ENCODE results near the gene GPR68. TPM values are rescaled to one million over a fixed set of nuclear protein-coding genes. Genes with fewer than 3 reads are reported as not detected.

Gene GPR68
- polyA plus RNA-seq, 3 donors from 2014 or later, result 19.0 to 40.4 (median 22.4) TPM

- Mint-ChIP-seq H3K4me3 (peak overlapping the region; percentile 89 to 94 (median 93)), H3K27me3 (ENCODE audit: low read depth in 3 of 3) (peaks cover 13 to 18% (median 15%) of the 10 kb centered on the region in 3 donors), H3K4me1 (peaks cover 95 to 96% of the 10 kb centered on the region in 2 donors), H3K27ac (peak overlapping the region; percentile 89 to 98 (median 94)), H3K36me3 (peaks cover 16 to 44% (median 23%) of the 10 kb centered on the region in 3 donors), H3K9me3 (peaks cover 0 to 2% (median 0%) of the 10 kb centered on the region in 6 donors)
- DNase-seq, result no peak
Measured at GRCh38 chr14:91243074-91243471, 1.4 kb downstream of the GPR68 start.

- Mint-ChIP-seq H3K27me3 (ENCODE audit: low read depth in 3 of 3) (peaks cover 12 to 15% (median 13%) of the 10 kb centered on the region in 3 donors), H3K9me3 (peaks cover 0 to 2% (median 0%) of the 10 kb centered on the region in 6 donors), H3K4me3 (peak overlapping the region; percentile 89 to 94 (median 93)), H3K4me1 (peaks cover 95 to 96% of the 10 kb centered on the region in 2 donors), H3K36me3 (peaks cover 20 to 45% (median 26%) of the 10 kb centered on the region in 3 donors), H3K27ac (peak overlapping the region; percentile 89 to 98 (median 94))
- no peak for DNase-seq
Measured at GRCh38 chr14:91242635-91243034, 1.9 kb downstream of the GPR68 start.

GRCh38 chr14:91241863-91242262, 2.6 kb downstream of the GPR68 start:
- Mint-ChIP-seq H3K4me3 (peak overlapping the region; percentile 89 to 94 (median 93)), H3K36me3 (peaks cover 20 to 41% (median 23%) of the 10 kb centered on the region in 3 donors), H3K4me1 (peaks cover 92 to 96% of the 10 kb centered on the region in 2 donors), H3K27ac (peak overlapping the region; percentile 89 to 98 (median 94)), H3K27me3 (ENCODE audit: low read depth in 3 of 3) (peaks cover 12 to 15% (median 13%) of the 10 kb centered on the region in 3 donors), H3K9me3 (peaks cover 0 to 2% (median 0%) of the 10 kb centered on the region in 6 donors)
- peak in 2 of 3 donors; percentile 53 to 56 for DNase-seq

- no peak for DNase-seq
- peak overlapping the region; percentile 4 to 34 (median 25) for H3K4me3 Mint-ChIP-seq
- H3K27me3 Mint-ChIP-seq (ENCODE audit: low read depth in 3 of 3), result peaks cover 3 to 9% (median 6%) of the 10 kb centered on the region in 3 donors
- H3K9me3 Mint-ChIP-seq, result peaks cover 0 to 2% (median 0%) of the 10 kb centered on the region in 6 donors
- H3K36me3 Mint-ChIP-seq, result peaks cover 31 to 56% (median 35%) of the 10 kb centered on the region in 3 donors
- H3K4me1 Mint-ChIP-seq, result peaks cover 80 to 83% of the 10 kb centered on the region in 2 donors
- H3K27ac Mint-ChIP-seq, result peak overlapping the region; percentile 29 to 80 (median 66)
Measured at GRCh38 chr14:91238661-91239060, 5.8 kb downstream of the GPR68 start.

GRCh38 chr14:91238085-91238484, 6.4 kb downstream of the GPR68 start:
- H3K4me1 Mint-ChIP-seq, result peaks cover 80 to 81% of the 10 kb centered on the region in 2 donors
- peaks cover 2 to 9% (median 6%) of the 10 kb centered on the region in 3 donors for H3K27me3 Mint-ChIP-seq (ENCODE audit: low read depth in 3 of 3)
- H3K36me3 Mint-ChIP-seq, result peaks cover 30 to 51% (median 31%) of the 10 kb centered on the region in 3 donors
- peaks cover 0 to 2% (median 0%) of the 10 kb centered on the region in 6 donors for H3K9me3 Mint-ChIP-seq
- DNase-seq, result no peak
- peak overlapping the region in 5 of 6 donors; percentile 29 to 80 (median 63) for H3K27ac Mint-ChIP-seq
- H3K4me3 Mint-ChIP-seq, result peak overlapping the region in 1 of 5 donors; percentile 3

GRCh38 chr14:91237219-91237618, 7.3 kb downstream of the GPR68 start:
- Mint-ChIP-seq H3K36me3 (peaks cover 31 to 56% (median 32%) of the 10 kb centered on the region in 3 donors), H3K4me1 (peaks cover 80 to 81% of the 10 kb centered on the region in 2 donors), H3K27me3 (ENCODE audit: low read depth in 3 of 3) (peaks cover 2 to 8% (median 5%) of the 10 kb centered on the region in 3 donors), H3K9me3 (peaks cover 0 to 2% (median 0%) of the 10 kb centered on the region in 6 donors), H3K4me3 (no peak overlapping the region), H3K27ac (peak overlapping the region; percentile 7 to 82 (median 66))
- no peak for DNase-seq

GRCh38 chr14:91235841-91236240, 8.7 kb downstream of the GPR68 start:
- no peak for DNase-seq
- no peaks in the 10 kb centered on the region for H3K9me3 Mint-ChIP-seq
- peak overlapping the region; percentile 10 to 79 (median 50) for H3K27ac Mint-ChIP-seq
- H3K36me3 Mint-ChIP-seq, result peaks cover 26 to 54% (median 32%) of the 10 kb centered on the region in 3 donors
- peaks cover 0 to 1% (median 0%) of the 10 kb centered on the region in 3 donors for H3K27me3 Mint-ChIP-seq (ENCODE audit: low read depth in 3 of 3)
- peaks cover 80 to 81% of the 10 kb centered on the region in 2 donors for H3K4me1 Mint-ChIP-seq
- H3K4me3 Mint-ChIP-seq, result peak overlapping the region in 1 of 5 donors; percentile 43

- Mint-ChIP-seq H3K9me3 (no peaks in the 10 kb centered on the region), H3K4me1 (peaks cover 80 to 81% of the 10 kb centered on the region in 2 donors), H3K27ac (peak overlapping the region in 4 of 6 donors; percentile 48 to 77 (median 64)), H3K4me3 (peak overlapping the region in 1 of 5 donors; percentile 29), H3K27me3 (ENCODE audit: low read depth in 3 of 3) (peaks cover 3 to 7% (median 7%) of the 10 kb centered on the region in 3 donors), H3K36me3 (peaks cover 26 to 50% (median 32%) of the 10 kb centered on the region in 3 donors)
- DNase-seq, result no peak
Measured at GRCh38 chr14:91234791-91235114, 9.8 kb downstream of the GPR68 start.

- Mint-ChIP-seq H3K4me1 (peaks cover 80 to 81% of the 10 kb centered on the region in 2 donors), H3K27me3 (ENCODE audit: low read depth in 3 of 3) (peaks cover 4 to 13% (median 13%) of the 10 kb centered on the region in 3 donors), H3K36me3 (peaks cover 26 to 44% (median 32%) of the 10 kb centered on the region in 3 donors), H3K27ac (peak overlapping the region in 5 of 6 donors; percentile 34 to 79 (median 71)), H3K9me3 (no peaks in the 10 kb centered on the region), H3K4me3 (peak overlapping the region in 2 of 5 donors; percentile 17 to 30)
- DNase-seq, result no peak
Measured at GRCh38 chr14:91233936-91234790, 10.3 kb downstream of the GPR68 start.

GRCh38 chr14:91232603-91233002, 11.9 kb downstream of the GPR68 start:
- Mint-ChIP-seq H3K4me3 (peak overlapping the region; percentile 81 to 95 (median 83)), H3K27ac (peak overlapping the region; percentile 96 to 100 (median 99)), H3K9me3 (no peaks in the 10 kb centered on the region), H3K27me3 (ENCODE audit: low read depth in 3 of 3) (peaks cover 7 to 21% (median 18%) of the 10 kb centered on the region in 3 donors), H3K36me3 (peaks cover 22 to 29% (median 22%) of the 10 kb centered on the region in 3 donors), H3K4me1 (peaks cover 81% of the 10 kb centered on the region in 2 donors)
- no peak for DNase-seq

GRCh38 chr14:91232052-91232451, 12.5 kb downstream of the GPR68 start:
- peak in 2 of 3 donors; percentile 53 to 64 for DNase-seq
- H3K27ac Mint-ChIP-seq, result peak overlapping the region; percentile 96 to 100 (median 99)
- H3K4me3 Mint-ChIP-seq, result peak overlapping the region; percentile 81 to 95 (median 83)
- no peaks in the 10 kb centered on the region for H3K9me3 Mint-ChIP-seq
- H3K27me3 Mint-ChIP-seq (ENCODE audit: low read depth in 3 of 3), result peaks cover 11 to 24% (median 21%) of the 10 kb centered on the region in 3 donors
- peaks cover 81 to 84% of the 10 kb centered on the region in 2 donors for H3K4me1 Mint-ChIP-seq
- H3K36me3 Mint-ChIP-seq, result peaks cover 18 to 28% (median 22%) of the 10 kb centered on the region in 3 donors

GRCh38 chr14:91231446-91231845, 13.1 kb downstream of the GPR68 start:
- H3K4me3 Mint-ChIP-seq, result peak overlapping the region; percentile 81 to 95 (median 83)
- peak in 2 of 3 donors; percentile 57 to 60 for DNase-seq
- H3K4me1 Mint-ChIP-seq, result peaks cover 87 to 90% of the 10 kb centered on the region in 2 donors
- peaks cover 12 to 25% (median 22%) of the 10 kb centered on the region in 3 donors for H3K27me3 Mint-ChIP-seq (ENCODE audit: low read depth in 3 of 3)
- H3K27ac Mint-ChIP-seq, result peak overlapping the region; percentile 96 to 100 (median 99)
- peaks cover 18 to 28% (median 22%) of the 10 kb centered on the region in 3 donors for H3K36me3 Mint-ChIP-seq
- no peaks in the 10 kb centered on the region for H3K9me3 Mint-ChIP-seq

GRCh38 chr14:91230397-91231035, 14.0 kb downstream of the GPR68 start:
- DNase-seq, result peak in 1 of 3 donors; percentile 53
- Mint-ChIP-seq H3K9me3 (no peaks in the 10 kb centered on the region), H3K27me3 (ENCODE audit: low read depth in 3 of 3) (peaks cover 12 to 24% (median 22%) of the 10 kb centered on the region in 3 donors), H3K4me3 (peak overlapping the region; percentile 81 to 95 (median 83)), H3K36me3 (peaks cover 14 to 25% (median 15%) of the 10 kb centered on the region in 3 donors), H3K4me1 (peaks cover 89 to 93% of the 10 kb centered on the region in 2 donors), H3K27ac (peak overlapping the region; percentile 96 to 100 (median 99))

Data from immature natural killer cell (primary cell).